NB4 (cell line): Measurements from ENCODE around the gene RGL1.
A peak's percentile ranks its signal among the peaks of the same experiment; 100 is the strongest.

Experiments used
- DNase-seq: peaks from one replicate; pipeline ENCODE4 v3.0.0; 2010; ENCODE audit warnings: low read depth
- H3K4me3 ChIP-seq: one replicate; pipeline ENCODE4 v1.5.1; 2011; ENCODE audit warnings: mild to moderate bottlenecking, low read depth, low read length, moderate library complexity
- CTCF ChIP-seq: IDR thresholded peaks from one replicate; pipeline ENCODE4 v1.5.1; 2012; ENCODE audit warnings: low read depth, low read length
- MAX ChIP-seq: IDR thresholded peaks from 2 replicates; pipeline ENCODE4 v1.6.1; 2011; ENCODE audit warnings: low read depth, low read length
- MYC ChIP-seq: IDR thresholded peaks from 2 replicates; pipeline ENCODE4 v1.6.1; 2011; ENCODE audit warnings: low read depth, low read length
- POLR2A ChIP-seq: IDR thresholded peaks from 2 replicates; pipeline ENCODE4 v1.6.1; 2011; ENCODE audit warnings: mild to moderate bottlenecking; ENCODE audit not compliant: insufficient read length; ENCODE audit errors: extremely low read depth

RGL1 gene

DNA sequence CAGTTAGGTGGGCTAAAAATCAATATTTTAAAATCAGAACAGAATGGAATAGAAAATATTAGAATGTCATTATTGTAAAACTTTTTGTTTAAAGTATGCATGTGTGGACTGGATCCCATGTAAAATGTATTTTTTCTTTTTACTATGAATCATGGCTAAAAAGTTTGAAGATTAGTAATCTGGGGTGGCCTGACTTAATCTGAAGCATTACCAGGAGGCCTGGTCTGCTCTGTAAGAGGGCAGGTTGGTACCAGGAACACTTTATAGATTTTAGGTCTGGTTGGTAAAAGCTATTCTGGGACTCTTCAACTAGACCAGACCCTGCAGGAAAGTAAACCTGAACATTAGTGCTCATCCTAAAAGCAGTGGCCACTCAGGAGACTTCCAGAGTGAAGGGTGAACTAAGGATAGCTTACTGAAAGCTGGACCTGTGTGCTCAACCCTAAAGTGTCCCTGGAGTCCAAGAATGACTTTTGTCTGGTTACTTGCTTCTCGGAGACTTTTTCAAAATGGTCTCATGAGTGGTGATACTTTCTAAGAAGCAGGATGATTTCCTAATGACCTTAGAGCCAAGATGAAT is 16.5 kb downstream of the RGL1 start:
- TF ChIP-seq POLR2A = no peak
- TF ChIP-seq CTCF = no peak
- TF ChIP-seq MAX = no peak
- no peak for TF ChIP-seq MYC
- no peak for DNase-seq

GRCh38 chr1:183821889-183822611 is 17.1 kb downstream of the RGL1 start:
- TF ChIP-seq MYC (no peak), CTCF (no peak), MAX (no peak), POLR2A (no peak)
- no peak for DNase-seq
- H3K4me3 ChIP-seq = no peak overlapping the region

More for the DNA sequence above, 16.5 kb downstream of the RGL1 start:
- H3K4me3 ChIP-seq = no peak overlapping the region

DNA sequence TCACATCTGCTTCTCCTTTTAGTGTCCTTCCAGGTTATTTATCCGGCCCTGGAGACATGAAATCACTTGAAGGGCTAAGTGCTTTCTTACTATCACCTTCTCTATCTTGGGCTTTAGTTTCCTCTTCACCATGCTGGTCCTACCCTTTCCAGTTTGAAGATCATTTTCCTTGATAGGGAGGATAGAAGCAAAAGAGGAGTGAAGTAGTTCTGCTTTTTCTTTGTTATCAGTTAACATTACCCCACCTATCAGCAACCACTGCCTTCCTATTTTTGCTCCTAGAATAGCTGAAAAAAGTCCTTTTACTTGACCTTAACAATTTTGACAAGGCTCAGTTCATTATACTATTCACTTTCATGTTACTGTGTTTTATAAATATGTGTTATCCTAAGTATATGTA is 19.4 kb downstream of the RGL1 start:
- H3K4me3 ChIP-seq = no peak overlapping the region
- TF ChIP-seq POLR2A (no peak), CTCF (no peak), MAX (no peak), MYC (no peak)
- peak; percentile 6 for DNase-seq

DNA sequence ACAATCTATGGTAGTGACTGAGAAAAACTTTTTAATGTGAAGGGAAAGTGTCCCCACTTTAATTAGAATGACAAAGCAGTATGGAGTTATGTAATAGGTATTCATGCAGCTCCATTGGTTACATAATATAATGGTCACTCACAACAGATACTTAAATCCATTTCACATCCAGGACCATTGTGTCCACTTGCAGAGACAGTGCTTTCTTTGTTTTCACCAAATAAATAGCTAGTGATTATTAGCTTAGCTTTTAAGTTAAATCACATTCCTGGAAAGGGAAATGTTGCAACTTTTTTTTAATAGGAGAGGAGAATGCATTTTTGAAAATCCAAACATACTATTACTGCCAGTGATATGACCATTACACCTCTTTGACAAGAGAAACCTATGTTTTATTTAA is 22.9 kb downstream of the RGL1 start:
- TF ChIP-seq MAX (no peak), POLR2A (no peak), MYC (no peak), CTCF (no peak)
- no peak overlapping the region for H3K4me3 ChIP-seq
- DNase-seq = no peak

GRCh38 chr1:183830389-183830788 is 25.5 kb downstream of the RGL1 start:
- TF ChIP-seq POLR2A = no peak
- no peak for TF ChIP-seq MAX
- no peak for TF ChIP-seq MYC
- no peak for TF ChIP-seq CTCF
- H3K4me3 ChIP-seq = no peak overlapping the region
- DNase-seq = no peak
